ENCODE results near the gene STAU1.
"Not testable (repeated sequence)": the region's sequence is repeated elsewhere in the genome, so short reads cannot be mapped to it uniquely, and the experiment has no call there.

STAU1 gene

GRCh38 chr20:49133571-49133970 is 54.6 kb downstream of the STAU1 start:
- no peaks in the 10 kb centered on the region for H3K27me3 Mint-ChIP-seq
- H3K9me3 Mint-ChIP-seq (ENCODE audit: low read depth): no peaks in the 10 kb centered on the region
- H3K4me3 Mint-ChIP-seq: no peak overlapping the region
- peaks cover 6% of the 10 kb centered on the region for H3K4me1 Mint-ChIP-seq (ENCODE audit: low read depth)
- H3K36me3 Mint-ChIP-seq: peaks cover 2% of the 10 kb centered on the region
- H3K27ac Mint-ChIP-seq: no peak overlapping the region

- Mint-ChIP-seq H3K36me3 (peaks cover 2% of the 10 kb centered on the region), H3K4me1 (ENCODE audit: low read depth) (peaks cover 6% of the 10 kb centered on the region), H3K4me3 (no peak overlapping the region), H3K9me3 (ENCODE audit: low read depth) (no peaks in the 10 kb centered on the region), H3K27me3 (no peaks in the 10 kb centered on the region), H3K27ac (no peak overlapping the region)
Observed at GRCh38 chr20:49132995-49133478, 55.1 kb downstream of the STAU1 start.

GRCh38 chr20:49123982-49124381 is 64.2 kb downstream of the STAU1 start:
- Mint-ChIP-seq H3K27me3 (no peaks in the 10 kb centered on the region), H3K27ac (peak overlapping the region; percentile 35), H3K36me3 (peaks cover 3% of the 10 kb centered on the region)

GRCh38 chr20:49122920-49123319 is 65.2 kb downstream of the STAU1 start:
- no peak overlapping the region for H3K27ac Mint-ChIP-seq
- peaks cover 3% of the 10 kb centered on the region for H3K36me3 Mint-ChIP-seq
- H3K4me1 Mint-ChIP-seq (ENCODE audit: low read depth): peaks cover 4% of the 10 kb centered on the region
- no peak overlapping the region for H3K4me3 Mint-ChIP-seq
- H3K9me3 Mint-ChIP-seq (ENCODE audit: low read depth): no peaks in the 10 kb centered on the region
- H3K27me3 Mint-ChIP-seq: no peaks in the 10 kb centered on the region

More at GRCh38 chr20:49123982-49124381, 64.2 kb downstream of the STAU1 start:
- no peak overlapping the region for H3K4me3 Mint-ChIP-seq
- peaks cover 4% of the 10 kb centered on the region for H3K4me1 Mint-ChIP-seq (ENCODE audit: low read depth)
- no peaks in the 10 kb centered on the region for H3K9me3 Mint-ChIP-seq (ENCODE audit: low read depth)

GRCh38 chr20:49119988-49120387 is 68.1 kb downstream of the STAU1 start:
- Mint-ChIP-seq H3K4me3 (no peak overlapping the region), H3K27ac (no peak overlapping the region), H3K9me3 (ENCODE audit: low read depth) (no peaks in the 10 kb centered on the region), H3K36me3 (peaks cover 6% of the 10 kb centered on the region), H3K4me1 (ENCODE audit: low read depth) (peaks cover 1% of the 10 kb centered on the region), H3K27me3 (no peaks in the 10 kb centered on the region)

GRCh38 chr20:49118307-49118706 is 69.8 kb downstream of the STAU1 start:
- peak overlapping the region; percentile 54 for H3K27ac Mint-ChIP-seq
- no peaks in the 10 kb centered on the region for H3K9me3 Mint-ChIP-seq (ENCODE audit: low read depth)
- H3K4me1 Mint-ChIP-seq (ENCODE audit: low read depth): no peaks in the 10 kb centered on the region
- no peaks in the 10 kb centered on the region for H3K27me3 Mint-ChIP-seq
- peaks cover 6% of the 10 kb centered on the region for H3K36me3 Mint-ChIP-seq
- H3K4me3 Mint-ChIP-seq: no peak overlapping the region

- Mint-ChIP-seq H3K27ac (no peak overlapping the region), H3K4me1 (ENCODE audit: low read depth) (no peaks in the 10 kb centered on the region), H3K9me3 (ENCODE audit: low read depth) (no peaks in the 10 kb centered on the region), H3K4me3 (no peak overlapping the region), H3K27me3 (no peaks in the 10 kb centered on the region), H3K36me3 (peaks cover 10% of the 10 kb centered on the region)
Observed at GRCh38 chr20:49115564-49115963, 72.6 kb downstream of the STAU1 start.

GRCh38 chr20:49112596-49113274 is 75.4 kb downstream of the STAU1 start:
- H3K27me3 Mint-ChIP-seq: no peaks in the 10 kb centered on the region
- H3K27ac Mint-ChIP-seq: no peak overlapping the region
- no peaks in the 10 kb centered on the region for H3K9me3 Mint-ChIP-seq (ENCODE audit: low read depth)
- peaks cover 2% of the 10 kb centered on the region for H3K4me1 Mint-ChIP-seq (ENCODE audit: low read depth)
- no peak overlapping the region for H3K4me3 Mint-ChIP-seq
- peaks cover 14% of the 10 kb centered on the region for H3K36me3 Mint-ChIP-seq

GRCh38 chr20:49110767-49111694 is 77.1 kb downstream of the STAU1 start:
- no peak overlapping the region for H3K4me3 Mint-ChIP-seq
- no peaks in the 10 kb centered on the region for H3K9me3 Mint-ChIP-seq (ENCODE audit: low read depth)
- peaks cover 2% of the 10 kb centered on the region for H3K4me1 Mint-ChIP-seq (ENCODE audit: low read depth)
- H3K36me3 Mint-ChIP-seq: peaks cover 8% of the 10 kb centered on the region
- H3K27me3 Mint-ChIP-seq: no peaks in the 10 kb centered on the region
- no peak overlapping the region for H3K27ac Mint-ChIP-seq

- Mint-ChIP-seq H3K4me1 (ENCODE audit: low read depth) (peaks cover 2% of the 10 kb centered on the region), H3K36me3 (peaks cover 9% of the 10 kb centered on the region), H3K9me3 (ENCODE audit: low read depth) (no peaks in the 10 kb centered on the region), H3K27me3 (no peaks in the 10 kb centered on the region), H3K27ac (no peak overlapping the region), H3K4me3 (no peak overlapping the region)
Observed at GRCh38 chr20:49106328-49106727, 81.8 kb downstream of the STAU1 start.

- H3K27ac Mint-ChIP-seq; H3K9me3 Mint-ChIP-seq (ENCODE audit: low read depth); H3K27me3 Mint-ChIP-seq; H3K4me3 Mint-ChIP-seq; H3K4me1 Mint-ChIP-seq (ENCODE audit: low read depth): not testable (repeated sequence)
- H3K36me3 Mint-ChIP-seq: peaks cover 10% of the 10 kb centered on the region
Observed at GRCh38 chr20:49104979-49105547, 83.1 kb downstream of the STAU1 start.

GRCh38 chr20:49104365-49104648 is 83.8 kb downstream of the STAU1 start:
- Mint-ChIP-seq H3K4me1 (ENCODE audit: low read depth) (peaks cover 11% of the 10 kb centered on the region), H3K9me3 (ENCODE audit: low read depth) (no peaks in the 10 kb centered on the region), H3K4me3 (no peak overlapping the region), H3K36me3 (peaks cover 11% of the 10 kb centered on the region), H3K27me3 (no peaks in the 10 kb centered on the region), H3K27ac (no peak overlapping the region)

- no peaks in the 10 kb centered on the region for H3K27me3 Mint-ChIP-seq
- H3K4me1 Mint-ChIP-seq (ENCODE audit: low read depth): peaks cover 10% of the 10 kb centered on the region
- no peak overlapping the region for H3K4me3 Mint-ChIP-seq
- H3K36me3 Mint-ChIP-seq: peaks cover 12% of the 10 kb centered on the region
- peak overlapping the region; percentile 75 for H3K27ac Mint-ChIP-seq
- no peaks in the 10 kb centered on the region for H3K9me3 Mint-ChIP-seq (ENCODE audit: low read depth)
Observed at GRCh38 chr20:49103647-49104364, 84.3 kb downstream of the STAU1 start.

- H3K27me3 Mint-ChIP-seq: no peaks in the 10 kb centered on the region
- no peaks in the 10 kb centered on the region for H3K9me3 Mint-ChIP-seq (ENCODE audit: low read depth)
- H3K27ac Mint-ChIP-seq: peak overlapping the region; percentile 75
- no peak overlapping the region for H3K4me3 Mint-ChIP-seq
- peaks cover 10% of the 10 kb centered on the region for H3K4me1 Mint-ChIP-seq (ENCODE audit: low read depth)
- peaks cover 13% of the 10 kb centered on the region for H3K36me3 Mint-ChIP-seq
Observed at GRCh38 chr20:49103019-49103418, 85.1 kb downstream of the STAU1 start.

GRCh38 chr20:49100972-49101371 is 87.2 kb downstream of the STAU1 start:
- H3K4me3 Mint-ChIP-seq: no peak overlapping the region
- peaks cover 10% of the 10 kb centered on the region for H3K4me1 Mint-ChIP-seq (ENCODE audit: low read depth)
- H3K27me3 Mint-ChIP-seq: no peaks in the 10 kb centered on the region
- H3K27ac Mint-ChIP-seq: peak overlapping the region; percentile 72
- no peaks in the 10 kb centered on the region for H3K9me3 Mint-ChIP-seq (ENCODE audit: low read depth)
- peaks cover 13% of the 10 kb centered on the region for H3K36me3 Mint-ChIP-seq
